A549 (cell line): ENCODE measurements around the gene SLC25A17. TPM values are rescaled to one million over a fixed set of nuclear protein-coding genes. Genes with fewer than 3 reads are reported as not detected.

Source experiments
- ATAC-seq, 2 experiments: fragments of 200-7000 bp in 1 of 2; fragments of >200 bp in 1 of 2; cut with Nextera tagmentation in 1 of 2; cut with Tn5 transposase in 1 of 2; 3 replicates each; pipeline versions ENCODE4 v1.8.0 to v1.9.1; 2018 to 2020; ENCODE audit warnings: mild to moderate bottlenecking in 1 of 2, moderate library complexity in 1 of 2
- CTCF ChIA-PET: fragments of 300-600 bp; sonication (Branson Sonifier 250); formaldehyde crosslinking; extraction: SDS; loops from one replicate; lab custom pipeline; 2021; ENCODE audit warnings: antibody characterized with exemption, inconsistent platforms; lab: Yijun Ruan, JAX
- POLR2A ChIA-PET: fragments of 350-600 bp; formaldehyde crosslinking; extraction: SDS; loops from one replicate; lab custom pipeline; 2021; ENCODE audit warnings: antibody characterized with exemption, inconsistent platforms; lab: Yijun Ruan, JAX
- DNase-seq, 2 experiments: peaks; one replicate each; pipeline versions ENCODE4 v3.0.0 to v3.0.0-alpha.2; 2011 to 2016; ENCODE audit warnings: low read depth in 1 of 2, low spot score in 1 of 2
- FAIRE-seq: peaks from 2 replicates; lab custom pipeline; 2011; peaks lifted over from hg19 to GRCh38; lab: Jason Lieb, UNC
- H3K27ac ChIP-seq, 2 experiments: fragments of >200 bp; sonication (Bioruptor Twin); formaldehyde crosslinking; 3 replicates each; pipeline ENCODE4 v1.5.1; 2016 to 2017
- H3K4me1 ChIP-seq: fragments of >200 bp; sonication (Bioruptor Twin); formaldehyde crosslinking; 3 replicates; pipeline ENCODE4 v1.6.1; 2016
- H3K4me2 ChIP-seq: fragments of >200 bp; sonication (Bioruptor Twin); formaldehyde crosslinking; 3 replicates; pipeline ENCODE4 v1.6.1; 2016
- H3K4me3 ChIP-seq: fragments of >200 bp; sonication (Bioruptor Twin); formaldehyde crosslinking; 3 replicates; pipeline ENCODE4 v1.5.1; 2016
- H3K9me3 ChIP-seq: fragments of >200 bp; sonication (Bioruptor Twin); formaldehyde crosslinking; 3 replicates; pipeline ENCODE4 v1.6.1; 2016
- BHLHE40 ChIP-seq: IDR thresholded peaks from 2 replicates; pipeline ENCODE4 v1.6.1; 2012; ENCODE audit warnings: low read depth, low read length, inconsistent platforms
- FOSB ChIP-seq: fragments of 250-450 bp; sonication (Bioruptor Pico); IDR thresholded peaks from 2 replicates; pipeline ENCODE4 v1.5.0; 2020; ENCODE audit warnings: mild to moderate bottlenecking, moderate library complexity
- GATA3 ChIP-seq: IDR thresholded peaks from 2 replicates; pipeline ENCODE4 v1.6.1; 2012; ENCODE audit warnings: borderline replicate concordance
- HOXB13 ChIP-seq: fragments of 250-450 bp; sonication (Bioruptor Pico); IDR thresholded peaks from 2 replicates; pipeline ENCODE4 v1.5.0; 2020; ENCODE audit warnings: low read depth, mild to moderate bottlenecking, moderate library complexity
- JUN ChIP-seq, 2 experiments: fragments of >200 bp; sonication (Bioruptor Twin); formaldehyde crosslinking; IDR thresholded peaks; 2 replicates in 1 of 2; 3 replicates in 1 of 2; pipeline ENCODE4 v1.6.1; 2016 to 2017
- JUNB ChIP-seq: fragments of >200 bp; sonication (Bioruptor Twin); formaldehyde crosslinking; IDR thresholded peaks from 2 replicates; pipeline ENCODE4 v1.6.1; 2016
- KDM1A ChIP-seq: fragments of 200-600 bp; sonication (generic); IDR thresholded peaks from 2 replicates; pipeline ENCODE4 v1.6.1; 2016; ENCODE audit warnings: low read depth, mild to moderate bottlenecking
- KDM5A ChIP-seq: fragments of 200-600 bp; sonication (generic); IDR thresholded peaks from 2 replicates; pipeline ENCODE4 v1.6.1; 2016; ENCODE audit warnings: antibody characterized with exemption, mild to moderate bottlenecking
- NFE2L2 ChIP-seq: fragments of 150-350 bp; conservative IDR thresholded peaks from 2 replicates; pipeline ENCODE4 v1.6.1; 2014; ENCODE audit warnings: low read length
- NR3C1 ChIP-seq: fragments of >200 bp; sonication (Bioruptor Twin); formaldehyde crosslinking; IDR thresholded peaks from 3 replicates; pipeline ENCODE4 v1.6.1; 2017
- PHF8 ChIP-seq: fragments of 200-600 bp; sonication (generic); IDR thresholded peaks from 2 replicates; pipeline ENCODE4 v1.6.1; 2016; ENCODE audit warnings: low read depth, mild to moderate bottlenecking, antibody characterized with exemption, moderate library complexity, borderline replicate concordance
- POLR2A ChIP-seq: IDR thresholded peaks from 2 replicates; pipeline ENCODE4 v1.6.1; 2012; ENCODE audit warnings: mild to moderate bottlenecking, low read length
- RAD21 ChIP-seq, 2 experiments: fragments of >200 bp in 1 of 2; sonication (Bioruptor Twin) in 1 of 2; formaldehyde crosslinking in 1 of 2; IDR thresholded peaks in 1 of 2; conservative IDR thresholded peaks in 1 of 2; 2 replicates in 1 of 2; 3 replicates in 1 of 2; pipeline ENCODE4 v1.6.1; 2012 to 2018; ENCODE audit warnings: inconsistent platforms in 1 of 2
- RCOR1 ChIP-seq: fragments of 150-350 bp; IDR thresholded peaks from 2 replicates; pipeline ENCODE4 v1.6.1; 2014; ENCODE audit warnings: antibody characterized with exemption, low read length, low read depth
- RFX5 ChIP-seq: fragments of 450-650 bp; IDR thresholded peaks from 2 replicates; pipeline ENCODE4 v1.7.1; 2014; ENCODE audit warnings: antibody characterized with exemption, mild to moderate bottlenecking, moderate library complexity
- SMC3 ChIP-seq: fragments of >200 bp; sonication (Bioruptor Twin); formaldehyde crosslinking; IDR thresholded peaks from 3 replicates; pipeline ENCODE4 v1.6.1; 2018; ENCODE audit warnings: inconsistent platforms
- WGBS: methylation state at CpG from one replicate; pipeline ENCODE4 v1.1.6; 2017; ENCODE audit errors: missing lambda C conversion rate; 5-methylcytosine and 5-hydroxymethylcytosine counted together
- polyA plus RNA-seq, 4 experiments: library from polyadenylated mRNA; depleted of rRNA in 3 of 4; stranded (reverse); fragments of >200 nt; fragmentation: RNase III in 1 of 4; extraction: RNeasy Plus Mini Kit Qiagen cat#74134 plus additional on column Dnase treatment in 1 of 4; gene quantifications; 2 replicates in 3 of 4; 3 replicates in 1 of 4; pipeline ENCODE4 v1.2.3, GENCODE V29; 2011 to 2017
- TF ChIP-seq, protein P1 (sequence below): fragments of 450-650 bp; IDR thresholded peaks from 2 replicates; pipeline ENCODE4 v1.6.1; 2014; ENCODE audit warnings: antibody characterized with exemption
- TF ChIP-seq, protein P2 (sequence below): fragments of 250-450 bp; sonication (Bioruptor Pico); IDR thresholded peaks from 2 replicates; pipeline ENCODE4 v1.5.0; 2021; ENCODE audit warnings: mild to moderate bottlenecking, moderate library complexity, borderline replicate concordance
- TF ChIP-seq, protein P3 (sequence below): fragments of >200 bp; sonication (Bioruptor Twin); formaldehyde crosslinking; IDR thresholded peaks from 3 replicates; pipeline ENCODE4 v1.5.1; 2016
- TF ChIP-seq, protein P4 (sequence below): fragments of 150-350 bp; IDR thresholded peaks from 2 replicates; pipeline ENCODE4 v1.6.1; 2014; ENCODE audit warnings: low read depth, mild to moderate bottlenecking, low read length
- TF ChIP-seq, protein P5 (sequence below): IDR thresholded peaks from 2 replicates; pipeline ENCODE4 v1.6.1; 2012
- TF ChIP-seq, protein P6 (sequence below): fragments of >200 bp; sonication (Bioruptor Twin); formaldehyde crosslinking; IDR thresholded peaks from 3 replicates; pipeline ENCODE4 v1.6.1; 2016
- TF ChIP-seq, protein P7 (sequence below): fragments of >200 bp; sonication (Bioruptor Twin); formaldehyde crosslinking; IDR thresholded peaks from 2 replicates; pipeline ENCODE4 v1.6.1; 2016

Gene SLC25A17
- polyA plus RNA-seq, 2 of the 4 experiments (the other 2 are of a cell fraction), result 19.9 to 33.7 TPM

DNA sequence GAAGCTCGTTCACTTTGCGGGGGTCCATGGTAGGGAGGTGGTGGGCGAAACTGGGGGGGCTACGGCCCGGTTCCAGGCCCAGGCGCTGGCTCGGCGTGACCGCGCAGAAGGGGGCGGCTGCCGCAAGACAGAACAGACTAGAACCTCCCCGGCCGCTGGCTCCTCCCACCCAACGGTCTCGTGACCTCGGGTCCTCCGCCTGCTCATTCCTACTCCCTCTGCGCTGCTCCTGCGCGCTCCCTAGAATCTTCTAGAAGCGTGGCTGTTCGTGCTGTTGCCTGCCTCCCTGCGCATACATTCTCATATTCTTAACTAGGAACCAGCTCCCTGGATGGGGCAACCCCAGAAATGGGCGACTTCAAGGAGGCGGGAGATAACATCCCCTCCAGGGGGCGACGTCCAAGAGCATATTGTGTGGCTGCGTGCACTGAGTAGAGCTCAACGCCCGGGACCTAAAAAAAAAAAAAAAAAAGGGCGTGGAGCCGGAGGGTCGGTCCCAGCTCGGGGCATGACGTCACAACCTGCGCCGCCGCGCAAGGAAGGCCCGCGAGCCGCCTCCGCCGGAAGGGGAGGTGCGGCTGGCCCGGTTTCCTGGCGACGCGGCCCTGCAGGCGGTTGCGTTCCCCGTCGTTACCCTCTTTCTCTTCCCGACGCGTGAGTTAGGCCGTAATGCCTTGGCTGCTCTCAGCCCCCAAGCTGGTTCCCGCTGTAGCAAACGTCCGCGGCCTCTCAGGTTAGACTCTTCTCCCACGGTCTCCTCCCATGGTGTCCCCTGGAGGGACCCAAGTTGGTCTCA lies 37.6 kb upstream of the SLC25A17 start, which contains the start of the genes ST13 and XPNPEP3:
TSS of gene ST13 (minus strand) at position 127 of the 796 bp plus-strand sequence. CDS start at position 28, 99 bp downstream.
TSS of gene XPNPEP3 (plus strand) at position 636 of the 796 bp plus-strand sequence. CDS start at position 670, 34 bp downstream.
- peak within 1 kb of the TSS; percentile 99 for H3K4me3 ChIP-seq
- peak; percentile 94 to 97 for ATAC-seq
- no peaks in the 10 kb centered on the region for H3K9me3 ChIP-seq
- H3K4me2 ChIP-seq, result peak within 1 kb of the TSS; percentile 98
- ChIA-PET CTCF (interaction anchor here (0.7 to 1.6 kb wide), 4 partner anchors 19 to 66 kb away, joined by 3 to 4 read pairs (median 3); no protein-coding TSS in a partner anchor), POLR2A (interaction anchor here (0.6 to 1.5 kb wide), 16 partner anchors 12 to 429 kb away, joined by 3 to 8 read pairs (median 4); partner anchors contain the start of genes MCHR1 and RANGAP1)
- 1% methylated on average over 56 of the region's 63 CpGs for WGBS
- peak; percentile 50 to 95 for DNase-seq
- peaks cover 45% of the 10 kb centered on the region for H3K4me1 ChIP-seq
- TF ChIP-seq SMC3 (no peak), RAD21 (conservative IDR thresholded peaks at IDR 0.05 in 1 of 2, IDR thresholded peaks at IDR 0.05 in 1 of 2) (no peak), RCOR1 (no peak), NFE2L2 (no peak), JUNB (no peak), PHF8 (peak; percentile 62), HOXB13 (no peak), KDM1A (no peak), NR3C1 (no peak), KDM5A (peak; percentile 68; the same call in 1 of the 2 replicates), FOSB (CRISPR knock-in tag) (no peak), JUN (IDR thresholded peaks at IDR 0.05) (peak; percentile 45 to 80; a peak in 2 of 5 replicates), RFX5 (0 out of 2 replicates have a peak, but pooled peaks have one; percentile 44), BHLHE40 (peak; percentile 36; the same call in 1 of the 2 replicates), POLR2A (peak; percentile 52), GATA3 (peak; percentile 17; the same call in 1 of the 2 replicates)
- TF ChIP-seq, protein P1, sequence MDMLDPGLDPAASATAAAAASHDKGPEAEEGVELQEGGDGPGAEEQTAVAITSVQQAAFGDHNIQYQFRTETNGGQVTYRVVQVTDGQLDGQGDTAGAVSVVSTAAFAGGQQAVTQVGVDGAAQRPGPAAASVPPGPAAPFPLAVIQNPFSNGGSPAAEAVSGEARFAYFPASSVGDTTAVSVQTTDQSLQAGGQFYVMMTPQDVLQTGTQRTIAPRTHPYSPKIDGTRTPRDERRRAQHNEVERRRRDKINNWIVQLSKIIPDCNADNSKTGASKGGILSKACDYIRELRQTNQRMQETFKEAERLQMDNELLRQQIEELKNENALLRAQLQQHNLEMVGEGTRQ, result peak; percentile 72
- TF ChIP-seq, protein P2, sequence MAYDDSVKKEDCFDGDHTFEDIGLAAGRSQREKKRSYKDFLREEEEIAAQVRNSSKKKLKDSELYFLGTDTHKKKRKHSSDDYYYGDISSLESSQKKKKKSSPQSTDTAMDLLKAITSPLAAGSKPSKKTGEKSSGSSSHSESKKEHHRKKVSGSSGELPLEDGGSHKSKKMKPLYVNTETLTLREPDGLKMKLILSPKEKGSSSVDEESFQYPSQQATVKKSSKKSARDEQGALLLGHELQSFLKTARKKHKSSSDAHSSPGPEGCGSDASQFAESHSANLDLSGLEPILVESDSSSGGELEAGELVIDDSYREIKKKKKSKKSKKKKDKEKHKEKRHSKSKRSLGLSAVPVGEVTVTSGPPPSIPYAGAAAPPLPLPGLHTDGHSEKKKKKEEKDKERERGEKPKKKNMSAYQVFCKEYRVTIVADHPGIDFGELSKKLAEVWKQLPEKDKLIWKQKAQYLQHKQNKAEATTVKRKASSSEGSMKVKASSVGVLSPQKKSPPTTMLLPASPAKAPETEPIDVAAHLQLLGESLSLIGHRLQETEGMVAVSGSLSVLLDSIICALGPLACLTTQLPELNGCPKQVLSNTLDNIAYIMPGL (CRISPR knock-in tag), result no peak
- TF ChIP-seq, protein P3, sequence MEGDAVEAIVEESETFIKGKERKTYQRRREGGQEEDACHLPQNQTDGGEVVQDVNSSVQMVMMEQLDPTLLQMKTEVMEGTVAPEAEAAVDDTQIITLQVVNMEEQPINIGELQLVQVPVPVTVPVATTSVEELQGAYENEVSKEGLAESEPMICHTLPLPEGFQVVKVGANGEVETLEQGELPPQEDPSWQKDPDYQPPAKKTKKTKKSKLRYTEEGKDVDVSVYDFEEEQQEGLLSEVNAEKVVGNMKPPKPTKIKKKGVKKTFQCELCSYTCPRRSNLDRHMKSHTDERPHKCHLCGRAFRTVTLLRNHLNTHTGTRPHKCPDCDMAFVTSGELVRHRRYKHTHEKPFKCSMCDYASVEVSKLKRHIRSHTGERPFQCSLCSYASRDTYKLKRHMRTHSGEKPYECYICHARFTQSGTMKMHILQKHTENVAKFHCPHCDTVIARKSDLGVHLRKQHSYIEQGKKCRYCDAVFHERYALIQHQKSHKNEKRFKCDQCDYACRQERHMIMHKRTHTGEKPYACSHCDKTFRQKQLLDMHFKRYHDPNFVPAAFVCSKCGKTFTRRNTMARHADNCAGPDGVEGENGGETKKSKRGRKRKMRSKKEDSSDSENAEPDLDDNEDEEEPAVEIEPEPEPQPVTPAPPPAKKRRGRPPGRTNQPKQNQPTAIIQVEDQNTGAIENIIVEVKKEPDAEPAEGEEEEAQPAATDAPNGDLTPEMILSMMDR, result 0 out of 3 replicates have a peak, but pooled peaks have one; percentile 12
- TF ChIP-seq, protein P4, sequence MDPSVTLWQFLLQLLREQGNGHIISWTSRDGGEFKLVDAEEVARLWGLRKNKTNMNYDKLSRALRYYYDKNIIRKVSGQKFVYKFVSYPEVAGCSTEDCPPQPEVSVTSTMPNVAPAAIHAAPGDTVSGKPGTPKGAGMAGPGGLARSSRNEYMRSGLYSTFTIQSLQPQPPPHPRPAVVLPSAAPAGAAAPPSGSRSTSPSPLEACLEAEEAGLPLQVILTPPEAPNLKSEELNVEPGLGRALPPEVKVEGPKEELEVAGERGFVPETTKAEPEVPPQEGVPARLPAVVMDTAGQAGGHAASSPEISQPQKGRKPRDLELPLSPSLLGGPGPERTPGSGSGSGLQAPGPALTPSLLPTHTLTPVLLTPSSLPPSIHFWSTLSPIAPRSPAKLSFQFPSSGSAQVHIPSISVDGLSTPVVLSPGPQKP, result no peak
- TF ChIP-seq, protein P5, sequence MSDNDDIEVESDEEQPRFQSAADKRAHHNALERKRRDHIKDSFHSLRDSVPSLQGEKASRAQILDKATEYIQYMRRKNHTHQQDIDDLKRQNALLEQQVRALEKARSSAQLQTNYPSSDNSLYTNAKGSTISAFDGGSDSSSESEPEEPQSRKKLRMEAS, result peak; percentile 89
- TF ChIP-seq, protein P6, sequence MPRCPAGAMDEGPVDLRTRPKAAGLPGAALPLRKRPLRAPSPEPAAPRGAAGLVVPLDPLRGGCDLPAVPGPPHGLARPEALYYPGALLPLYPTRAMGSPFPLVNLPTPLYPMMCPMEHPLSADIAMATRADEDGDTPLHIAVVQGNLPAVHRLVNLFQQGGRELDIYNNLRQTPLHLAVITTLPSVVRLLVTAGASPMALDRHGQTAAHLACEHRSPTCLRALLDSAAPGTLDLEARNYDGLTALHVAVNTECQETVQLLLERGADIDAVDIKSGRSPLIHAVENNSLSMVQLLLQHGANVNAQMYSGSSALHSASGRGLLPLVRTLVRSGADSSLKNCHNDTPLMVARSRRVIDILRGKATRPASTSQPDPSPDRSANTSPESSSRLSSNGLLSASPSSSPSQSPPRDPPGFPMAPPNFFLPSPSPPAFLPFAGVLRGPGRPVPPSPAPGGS, result peak; percentile 62; the same call in 1 of the 3 replicates
- TF ChIP-seq, protein P7, sequence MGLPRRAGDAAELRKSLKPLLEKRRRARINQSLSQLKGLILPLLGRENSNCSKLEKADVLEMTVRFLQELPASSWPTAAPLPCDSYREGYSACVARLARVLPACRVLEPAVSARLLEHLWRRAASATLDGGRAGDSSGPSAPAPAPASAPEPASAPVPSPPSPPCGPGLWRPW, result no peak
- FAIRE-seq, result no peak
- peak within 1 kb of the TSS; percentile 95 to 97 for H3K27ac ChIP-seq
